Smooth muscle cell of the brain vasculature (primary cell): ENCODE data around the gene PLSCR1.
"Not testable (repeated sequence)": the region's sequence is repeated elsewhere in the genome, so short reads cannot be mapped to it uniquely, and the experiment has no call there.

Experiments used
- DNase-seq: peaks from one replicate; pipeline ENCODE4 v3.0.0-alpha.2; 2012; ENCODE audit warnings: low read depth, low spot score

The PLSCR1 gene

GRCh38 chr3:146550070-146550615 lies 5.7 kb upstream of the PLSCR1 start:
- no peak for DNase-seq

- no peak for DNase-seq
These were observed 2.9 kb upstream of the PLSCR1 start for GRCh38 chr3:146547235-146547835.

- no peak for DNase-seq
These were observed 2.1 kb upstream of the PLSCR1 start for GRCh38 chr3:146546366-146546965.

- DNase-seq = no peak
These were observed 622 bp upstream of the PLSCR1 start for GRCh38 chr3:146544929-146545528.

- DNase-seq = no peak
These were observed 876 bp downstream of the PLSCR1 start for GRCh38 chr3:146543461-146544001.

- no peak for DNase-seq
These were observed 1.4 kb downstream of the PLSCR1 start for GRCh38 chr3:146542978-146543377.

- DNase-seq = no peak
These were observed 2.2 kb downstream of the PLSCR1 start for GRCh38 chr3:146542179-146542578.

GRCh38 chr3:146540978-146541377 lies 3.4 kb downstream of the PLSCR1 start:
- no peak for DNase-seq

- no peak for DNase-seq
These were observed 4.2 kb downstream of the PLSCR1 start for GRCh38 chr3:146540236-146540635.

- DNase-seq = no peak
These were observed 5.1 kb downstream of the PLSCR1 start for GRCh38 chr3:146539315-146539714.

GRCh38 chr3:146537603-146538002 lies 6.8 kb downstream of the PLSCR1 start:
- no peak for DNase-seq

- DNase-seq = no peak
These were observed 7.7 kb downstream of the PLSCR1 start for GRCh38 chr3:146536681-146537080.

GRCh38 chr3:146532406-146532805 lies 12.0 kb downstream of the PLSCR1 start:
- DNase-seq = peak; percentile 56

GRCh38 chr3:146530609-146531008 lies 13.8 kb downstream of the PLSCR1 start:
- DNase-seq = no peak

GRCh38 chr3:146529021-146529420 lies 15.4 kb downstream of the PLSCR1 start:
- DNase-seq = no peak

- DNase-seq = no peak
These were observed 19.4 kb downstream of the PLSCR1 start for GRCh38 chr3:146524961-146525360.

- DNase-seq = no peak
These were observed 20.9 kb downstream of the PLSCR1 start for GRCh38 chr3:146523531-146523930.

GRCh38 chr3:146522174-146523158 lies 21.9 kb downstream of the PLSCR1 start:
- not testable (repeated sequence) for DNase-seq

- no peak for DNase-seq
These were observed 23.0 kb downstream of the PLSCR1 start for GRCh38 chr3:146521394-146521793.

- DNase-seq = no peak
These were observed 24.6 kb downstream of the PLSCR1 start for GRCh38 chr3:146519810-146520209.

- DNase-seq = no peak
These were observed 26.5 kb downstream of the PLSCR1 start for GRCh38 chr3:146517684-146518435.
